OCI-LY3 (cell line): ENCODE measurements around the gene PRKACB.

Experiments used
- EZH2phosphoT487 ChIP-seq: fragments of 200-600 bp; shearing (Covaris generic); IDR thresholded peaks from 2 replicates; pipeline ENCODE4 v1.6.1; 2018; ENCODE audit warnings: antibody characterized with exemption, mixed run types, low read depth
- TF ChIP-seq, protein P1 (sequence below): fragments of 200-600, 300-600 bp; sonication (generic); IDR thresholded peaks from 2 replicates; pipeline ENCODE4 v1.5.1; 2014; ENCODE audit warnings: antibody characterized with exemption, low read length, low read depth

DNA sequence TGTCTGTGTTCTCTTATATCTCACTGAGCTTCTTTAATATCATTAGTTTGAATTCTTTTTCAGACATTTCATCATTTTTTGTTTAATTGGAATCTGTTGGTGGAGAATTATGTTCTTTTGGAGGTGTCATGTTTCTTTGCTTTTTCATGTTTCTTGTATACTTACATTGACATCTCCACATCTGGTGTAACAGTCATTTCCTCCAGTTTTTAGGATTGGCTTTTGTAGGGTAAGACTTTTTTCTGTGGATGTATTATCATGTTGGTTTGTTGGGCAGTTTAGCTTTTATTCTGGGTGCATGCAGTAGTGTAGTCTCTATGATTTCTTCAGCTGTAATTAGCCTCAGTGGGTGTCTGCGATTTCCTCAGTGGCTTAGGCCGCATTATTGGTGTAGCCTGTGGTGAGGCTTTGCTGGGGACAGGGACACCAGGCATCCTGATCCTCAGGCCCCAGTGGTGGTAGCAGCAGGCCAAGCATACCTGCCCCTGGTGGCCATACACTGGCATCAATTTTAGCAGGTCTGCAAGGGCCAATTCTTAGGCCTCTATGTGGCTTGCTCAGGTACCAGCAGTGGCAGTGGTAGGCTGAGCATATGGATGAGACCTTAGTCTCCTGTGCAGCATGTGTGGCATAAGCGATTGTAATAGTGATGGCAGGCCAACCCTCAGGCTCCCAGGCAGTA, 79.8 kb downstream of the PRKACB start:
- TF ChIP-seq, protein P1, sequence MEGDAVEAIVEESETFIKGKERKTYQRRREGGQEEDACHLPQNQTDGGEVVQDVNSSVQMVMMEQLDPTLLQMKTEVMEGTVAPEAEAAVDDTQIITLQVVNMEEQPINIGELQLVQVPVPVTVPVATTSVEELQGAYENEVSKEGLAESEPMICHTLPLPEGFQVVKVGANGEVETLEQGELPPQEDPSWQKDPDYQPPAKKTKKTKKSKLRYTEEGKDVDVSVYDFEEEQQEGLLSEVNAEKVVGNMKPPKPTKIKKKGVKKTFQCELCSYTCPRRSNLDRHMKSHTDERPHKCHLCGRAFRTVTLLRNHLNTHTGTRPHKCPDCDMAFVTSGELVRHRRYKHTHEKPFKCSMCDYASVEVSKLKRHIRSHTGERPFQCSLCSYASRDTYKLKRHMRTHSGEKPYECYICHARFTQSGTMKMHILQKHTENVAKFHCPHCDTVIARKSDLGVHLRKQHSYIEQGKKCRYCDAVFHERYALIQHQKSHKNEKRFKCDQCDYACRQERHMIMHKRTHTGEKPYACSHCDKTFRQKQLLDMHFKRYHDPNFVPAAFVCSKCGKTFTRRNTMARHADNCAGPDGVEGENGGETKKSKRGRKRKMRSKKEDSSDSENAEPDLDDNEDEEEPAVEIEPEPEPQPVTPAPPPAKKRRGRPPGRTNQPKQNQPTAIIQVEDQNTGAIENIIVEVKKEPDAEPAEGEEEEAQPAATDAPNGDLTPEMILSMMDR, result no peak
- no peak for TF ChIP-seq EZH2phosphoT487
